IMR-90 (cell line): Measurements from ENCODE around the gene PAPSS2. TPM values are rescaled to one million over a fixed set of nuclear protein-coding genes. Genes with fewer than 3 reads are reported as not detected.

Source experiments
- ATAC-seq: fragments of 200-7000 bp; cut with Tn5 transposase; 2 replicates; pipeline ENCODE4 v1.9.1; 2020; ENCODE audit warnings: low read depth, mild to moderate bottlenecking, moderate library complexity
- BruUV-seq: library from RNA; stranded (reverse); fragments of 400-500 nt; replicated peaks from 2 replicates; lab custom pipeline; 2021; lab: Mats Ljungman, UMichigan
- CTCF ChIA-PET: fragments of 300-600 bp; formaldehyde crosslinking; extraction: SDS; loops from one replicate; lab custom pipeline; 2021; ENCODE audit warnings: antibody characterized with exemption; lab: Yijun Ruan, JAX
- POLR2A ChIA-PET: fragments of 300-600 bp; sonication (Branson Sonifier 250); formaldehyde crosslinking; loops from one replicate; lab custom pipeline; 2022; ENCODE audit warnings: antibody characterized with exemption; ENCODE audit not compliant: unreplicated experiment; lab: Charles Lee
- DNase-seq: peaks from one replicate; pipeline ENCODE4 v3.0.0; 2013
- H2AFZ ChIP-seq: replicated peaks from 2 replicates; pipeline ENCODE3; 2013; ENCODE audit warnings: low read length, mild to moderate bottlenecking; ENCODE audit not compliant: poor library complexity
- H2AK5ac ChIP-seq: 2 replicates; pipeline ENCODE4 v1.6.1; 2013; ENCODE audit warnings: low read depth, low read length, inconsistent platforms
- H2AK9ac ChIP-seq: replicated peaks from 2 replicates; pipeline ENCODE3; 2013; ENCODE audit warnings: mild to moderate bottlenecking, low read depth, low read length, moderate library complexity; ENCODE audit not compliant: poor library complexity
- H2BK120ac ChIP-seq: 2 replicates; pipeline ENCODE4 v1.6.1; 2013; ENCODE audit warnings: low read depth, low read length, inconsistent platforms
- H2BK15ac ChIP-seq: 3 replicates; pipeline ENCODE4 v1.6.1; 2013; ENCODE audit warnings: low read depth, low read length, inconsistent platforms
- H2BK20ac ChIP-seq: 2 replicates; pipeline ENCODE4 v1.6.1; 2013; ENCODE audit warnings: low read depth, mild to moderate bottlenecking, inconsistent platforms, low read length, moderate library complexity
- H2BK5ac ChIP-seq: 2 replicates; pipeline ENCODE4 v1.6.1; 2013; ENCODE audit warnings: mild to moderate bottlenecking, low read depth, low read length, inconsistent platforms; ENCODE audit not compliant: poor library complexity, severe bottlenecking
- H3K14ac ChIP-seq: replicated peaks from 2 replicates; pipeline ENCODE4 v1.6.1; 2013; ENCODE audit warnings: low read depth, low read length, inconsistent platforms
- H3K18ac ChIP-seq: 2 replicates; pipeline ENCODE4 v1.6.1; 2013; ENCODE audit warnings: low read depth, low read length, control low read depth
- H3K23ac ChIP-seq: 2 replicates; pipeline ENCODE4 v1.6.1; 2013; ENCODE audit warnings: low read depth, low read length, inconsistent platforms
- H3K27ac ChIP-seq: 2 replicates; pipeline ENCODE4 v1.5.1; 2013; ENCODE audit warnings: mild to moderate bottlenecking, control low read depth, low read length; ENCODE audit not compliant: insufficient read depth
- H3K27me3 ChIP-seq: 2 replicates; pipeline ENCODE4 v1.6.1; 2013; ENCODE audit warnings: low read length; ENCODE audit not compliant: control insufficient read depth, insufficient read depth
- H3K36me3 ChIP-seq: 2 replicates; pipeline ENCODE4 v1.6.1; 2013; ENCODE audit warnings: low read length, mixed read lengths; ENCODE audit not compliant: control insufficient read depth, insufficient read depth
- H3K4ac ChIP-seq: 2 replicates; pipeline ENCODE4 v1.6.1; 2013; ENCODE audit warnings: low read depth, low read length, inconsistent platforms
- H3K4me1 ChIP-seq: 2 replicates; pipeline ENCODE4 v1.6.1; 2013; ENCODE audit warnings: low read length, mixed read lengths; ENCODE audit not compliant: control insufficient read depth, insufficient read depth
- H3K4me2 ChIP-seq: 2 replicates; pipeline ENCODE4 v1.6.1; 2013; ENCODE audit warnings: low read depth, mild to moderate bottlenecking, control low read depth, low read length, moderate library complexity
- H3K4me3 ChIP-seq: 2 replicates; pipeline ENCODE4 v1.5.1; 2013; ENCODE audit warnings: low read depth, mild to moderate bottlenecking, control low read depth, low read length, moderate library complexity; ENCODE audit not compliant: insufficient read depth
- H3K56ac ChIP-seq: 2 replicates; pipeline ENCODE4 v1.6.1; 2013; ENCODE audit warnings: low read length, inconsistent platforms; ENCODE audit not compliant: insufficient read depth; ENCODE audit errors: extremely low read depth
- H3K79me1 ChIP-seq, 2 experiments: 2 replicates each; pipeline ENCODE4 v1.6.1; 2013; ENCODE audit warnings: low read length in 2 of 2, inconsistent platforms in 1 of 2, low read depth in 1 of 2
- H3K9ac ChIP-seq: 2 replicates; pipeline ENCODE4 v1.6.1; 2013; ENCODE audit warnings: low read depth, low read length, control low read depth
- H3K9me1 ChIP-seq: 2 replicates; pipeline ENCODE4 v1.6.1; 2013; ENCODE audit warnings: low read length, inconsistent platforms; ENCODE audit not compliant: insufficient read depth
- H3K9me3 ChIP-seq: 2 replicates; pipeline ENCODE4 v1.6.1; 2013; ENCODE audit warnings: low read length; ENCODE audit not compliant: control insufficient read depth, insufficient read depth
- H4K20me1 ChIP-seq: 2 replicates; pipeline ENCODE4 v1.6.1; 2013; ENCODE audit warnings: low read length, inconsistent platforms; ENCODE audit not compliant: insufficient read depth
- H4K5ac ChIP-seq: 2 replicates; pipeline ENCODE4 v1.6.1; 2013; ENCODE audit warnings: mild to moderate bottlenecking, low read depth, low read length, control low read depth
- H4K8ac ChIP-seq, 2 experiments: 2 replicates each; pipeline ENCODE4 v1.6.1; 2013; ENCODE audit warnings: low read depth in 2 of 2, low read length in 2 of 2, control low read depth in 1 of 2, inconsistent platforms in 1 of 2
- H4K91ac ChIP-seq: 2 replicates; pipeline ENCODE4 v1.6.1; 2013; ENCODE audit warnings: low read depth, low read length, inconsistent platforms; ENCODE audit not compliant: insufficient read depth
- BHLHE40 ChIP-seq: fragments of 150-350 bp; IDR thresholded peaks from 2 replicates; pipeline ENCODE4 v1.6.1; 2016; ENCODE audit warnings: mild to moderate bottlenecking, low read depth, low read length
- CEBPB ChIP-seq: IDR thresholded peaks from 2 replicates; pipeline ENCODE4 v1.6.1; 2012; ENCODE audit warnings: low read depth, low read length, improper control_type of control experiment
- CHD1 ChIP-seq: IDR thresholded peaks from 2 replicates; pipeline ENCODE4 v1.6.1; 2012; ENCODE audit warnings: low read depth, low read length, improper control_type of control experiment
- CTCF ChIP-seq: conservative IDR thresholded peaks from 2 replicates; pipeline ENCODE4 v1.5.1; 2012; ENCODE audit warnings: mild to moderate bottlenecking, low read depth, low read length, improper control_type of control experiment
- ELK1 ChIP-seq: fragments of 150-350 bp; IDR thresholded peaks from 2 replicates; pipeline ENCODE4 v1.6.1; 2016; ENCODE audit warnings: low read depth, mild to moderate bottlenecking, low read length, moderate library complexity, borderline replicate concordance
- FOS ChIP-seq: fragments of 150-350 bp; IDR thresholded peaks from 2 replicates; pipeline ENCODE4 v1.6.1; 2016; ENCODE audit warnings: low read depth, low read length
- MAFK ChIP-seq: IDR thresholded peaks from 2 replicates; pipeline ENCODE4 v1.6.1; 2012; ENCODE audit warnings: low read depth, low read length, improper control_type of control experiment
- MXI1 ChIP-seq: IDR thresholded peaks from 2 replicates; pipeline ENCODE4 v1.6.1; 2012; ENCODE audit warnings: low read depth, mild to moderate bottlenecking, low read length, moderate library complexity, borderline replicate concordance
- NFE2L2 ChIP-seq: fragments of 150-350 bp; IDR thresholded peaks from 2 replicates; pipeline ENCODE4 v1.6.1; 2016; ENCODE audit warnings: low read depth, mild to moderate bottlenecking, low read length
- POLR2A ChIP-seq: IDR thresholded peaks from 2 replicates; pipeline ENCODE4 v1.6.1; 2012; ENCODE audit warnings: mild to moderate bottlenecking, low read depth, low read length
- RCOR1 ChIP-seq: IDR thresholded peaks from 2 replicates; pipeline ENCODE4 v1.6.1; 2012; ENCODE audit warnings: mild to moderate bottlenecking, low read length, improper control_type of control experiment; ENCODE audit not compliant: insufficient replicate concordance
- RFX5 ChIP-seq: IDR thresholded peaks from 2 replicates; pipeline ENCODE4 v1.8.0; 2012; ENCODE audit warnings: low read depth, mild to moderate bottlenecking, low read length, moderate library complexity
- SMC3 ChIP-seq: fragments of 150-350 bp; IDR thresholded peaks from 2 replicates; pipeline ENCODE4 v1.6.1; 2016; ENCODE audit warnings: low read depth, mild to moderate bottlenecking, antibody characterized with exemption, low read length, moderate library complexity
- USF2 ChIP-seq: fragments of 150-350 bp; IDR thresholded peaks from 2 replicates; pipeline ENCODE4 v1.6.1; 2017; ENCODE audit warnings: mild to moderate bottlenecking, antibody characterized with exemption, low read length, low read depth
- WGBS, 2 experiments: methylation state at CpG; one replicate each; pipeline versions ENCODE4 v1.1.5 to v1.1.7; 2013; ENCODE audit warnings: missing lambda C conversion rate in 2 of 2; ENCODE audit not compliant: insufficient read length in 1 of 2; ENCODE audit errors: extremely low coverage in 2 of 2; 5-methylcytosine and 5-hydroxymethylcytosine counted together
- dilution Hi-C: fragments of 300-500 bp; cut with HindIII; formaldehyde crosslinking; loops from one replicate; pipeline ENCODE4 v1.14.3; 2018; ENCODE audit warnings: low sequenced_read_pairs; ENCODE audit not compliant: unreplicated experiment
- in situ Hi-C: fragments of 300-500 bp; cut with MboI; formaldehyde crosslinking; loops from 3 replicates; pipeline ENCODE4 v1.14.3; 2019; ENCODE audit warnings: low sequenced_read_pairs, inconsistent platforms, mixed read lengths
- intact Hi-C: fragments of 100-400 bp; cut with micrococcal nuclease; formaldehyde crosslinking; loops from 2 replicates; pipeline ENCODE4 v1.10.0; 2022
- polyA plus RNA-seq, 3 experiments: library from polyadenylated mRNA; depleted of rRNA; stranded (reverse); fragments of >200 nt; gene quantifications; 2 replicates each; pipeline ENCODE4 v1.2.3, GENCODE V29; 2012; ENCODE audit warnings: low replicate concordance in 1 of 3
- total RNA-seq: library from RNA; depleted of rRNA; stranded (reverse); fragments of >200 nt; gene quantifications from 2 replicates; pipeline ENCODE4 v1.2.3, GENCODE V29; 2012

Gene PAPSS2
- total and polyA plus RNA-seq, 2 of the 4 experiments (the other 2 are of a cell fraction): 55.0 to 63.3 TPM

GRCh38 chr10:87706731-87707130 is 47.1 kb downstream of the PAPSS2 start:
- H2AK9ac ChIP-seq: no peak overlapping the region
- H4K91ac ChIP-seq: no peak overlapping the region
- H2BK5ac ChIP-seq: no peak overlapping the region
- in situ Hi-C loops (no loop called here), dilution Hi-C loops (no loop called here), intact Hi-C loops (loop anchor here (5.0 kb wide), 1 partner anchor 44 kb away; no protein-coding TSS in a partner anchor)
- DNase-seq (peak; percentile 41), ATAC-seq (no peak)
- no peak overlapping the region for H3K9ac ChIP-seq
- H3K14ac ChIP-seq: no peak overlapping the region
- H3K4me3 ChIP-seq: no peak overlapping the region
- no peak overlapping the region for H4K8ac ChIP-seq
- no peak overlapping the region for H3K56ac ChIP-seq
- no peak overlapping the region for H3K4ac ChIP-seq
- no peak overlapping the region for H2AFZ ChIP-seq
- no TSS peak for BruUV-seq
- H3K36me3 ChIP-seq: peaks cover 11% of the 10 kb centered on the region
- H2BK15ac ChIP-seq: no peak overlapping the region
- H3K9me3 ChIP-seq: no peaks in the 10 kb centered on the region
- TF ChIP-seq ELK1 (no peak), MAFK (no peak), MXI1 (no peak), CTCF (no peak), NFE2L2 (no peak), CHD1 (no peak), RFX5 (no peak), FOS (no peak), POLR2A (no peak), BHLHE40 (no peak), SMC3 (no peak), CEBPB (no peak), USF2 (no peak), RCOR1 (no peak)
- no peaks in the 10 kb centered on the region for H3K27me3 ChIP-seq
- H2AK5ac ChIP-seq: no peak overlapping the region
- H3K4me2 ChIP-seq: no peak overlapping the region
- no peak overlapping the region for H3K27ac ChIP-seq
- no peak overlapping the region for H4K5ac ChIP-seq
- CTCF ChIA-PET: no interaction called here
- no peak overlapping the region for H3K18ac ChIP-seq
- H2BK120ac ChIP-seq: 0 out of 2 replicates have a peak overlapping the region, but pooled peaks have one; percentile 6
- no peaks in the 10 kb centered on the region; the same call in 1 of the 2 replicates for H4K20me1 ChIP-seq
- peaks cover 37 to 48% of the 10 kb centered on the region in 2 experiments for H3K79me1 ChIP-seq
- peaks cover 2% of the 10 kb centered on the region; the same call in 1 of the 2 replicates for H3K4me1 ChIP-seq
- no peak overlapping the region for H2BK20ac ChIP-seq
- H3K9me1 ChIP-seq: peaks cover 11% of the 10 kb centered on the region; the same call in 1 of the 2 replicates
- WGBS, 2 experiments: 66% methylated on average over 3 of the region's 4 CpGs; no CpG with 5 or more reads in 1 of the 2 experiments
- POLR2A ChIA-PET: no interaction called here
- no peak overlapping the region for H3K23ac ChIP-seq
